ENCODE measurements around the gene SH3BGR. TPM values are rescaled to one million over a fixed set of nuclear protein-coding genes. Genes with fewer than 3 reads are reported as not detected.

The SH3BGR gene
- polyA plus RNA-seq, 1 donor from 2014 or later, result 1.5 TPM

Other genes with a start within 250 kb of the SH3BGR start
- 38.9 TPM for gene BRWD1, start 138.3 kb upstream of the SH3BGR start, polyA plus RNA-seq
- 283 TPM for gene HMGN1, start 102.9 kb upstream of the SH3BGR start, polyA plus RNA-seq
- not detected for gene LCA5L, start 6.2 kb upstream of the SH3BGR start, polyA plus RNA-seq
- gene B3GALT5, start 161.0 kb downstream of the SH3BGR start, polyA plus RNA-seq, result not detected